GM13976 (cell line): Measurements from ENCODE around the gene HDAC7.
A peak's percentile ranks its signal among the peaks of the same experiment; 100 is the strongest.

Experiments used
- DNase-seq: peaks from one replicate; pipeline ENCODE4 v3.0.0; 2012; ENCODE audit warnings: low spot score
- in situ Hi-C: fragments of 300-500 bp; cut with MboI; formaldehyde crosslinking; loops from one replicate; pipeline ENCODE4 v1.12.0; 2022; ENCODE audit warnings: low sequenced_read_pairs, mixed read lengths, inconsistent platforms; ENCODE audit not compliant: unreplicated experiment
- TF ChIP-seq, protein P1 (sequence below): IDR thresholded peaks from 2 replicates; pipeline ENCODE4 v1.5.1; 2012; ENCODE audit warnings: borderline replicate concordance, mild to moderate bottlenecking; ENCODE audit not compliant: insufficient read depth; ENCODE audit errors: extremely low read depth, missing control alignments, control extremely low read depth

Gene HDAC7

DNA sequence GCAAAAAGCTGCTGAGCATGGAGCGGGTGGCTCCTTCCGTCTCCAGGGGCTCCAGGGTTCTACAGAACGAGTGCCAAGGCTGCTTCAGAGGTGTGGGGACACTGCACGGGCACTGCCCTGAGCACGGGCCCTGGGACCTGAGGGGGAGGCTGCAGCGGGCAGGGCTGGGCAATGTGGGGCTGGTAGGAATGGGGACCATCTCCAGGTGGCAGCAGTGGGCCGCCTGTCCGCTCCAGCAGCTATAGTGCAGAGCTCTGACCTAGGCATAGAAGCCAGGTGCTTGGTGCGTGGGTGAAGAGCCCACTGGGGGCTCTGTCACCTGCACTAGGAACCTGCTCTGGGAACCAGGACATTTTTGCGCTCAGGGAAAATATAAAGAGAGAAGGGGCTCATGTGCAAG, 22.3 kb downstream of the HDAC7 start:
- in situ Hi-C loops = no loop called here

DNA sequence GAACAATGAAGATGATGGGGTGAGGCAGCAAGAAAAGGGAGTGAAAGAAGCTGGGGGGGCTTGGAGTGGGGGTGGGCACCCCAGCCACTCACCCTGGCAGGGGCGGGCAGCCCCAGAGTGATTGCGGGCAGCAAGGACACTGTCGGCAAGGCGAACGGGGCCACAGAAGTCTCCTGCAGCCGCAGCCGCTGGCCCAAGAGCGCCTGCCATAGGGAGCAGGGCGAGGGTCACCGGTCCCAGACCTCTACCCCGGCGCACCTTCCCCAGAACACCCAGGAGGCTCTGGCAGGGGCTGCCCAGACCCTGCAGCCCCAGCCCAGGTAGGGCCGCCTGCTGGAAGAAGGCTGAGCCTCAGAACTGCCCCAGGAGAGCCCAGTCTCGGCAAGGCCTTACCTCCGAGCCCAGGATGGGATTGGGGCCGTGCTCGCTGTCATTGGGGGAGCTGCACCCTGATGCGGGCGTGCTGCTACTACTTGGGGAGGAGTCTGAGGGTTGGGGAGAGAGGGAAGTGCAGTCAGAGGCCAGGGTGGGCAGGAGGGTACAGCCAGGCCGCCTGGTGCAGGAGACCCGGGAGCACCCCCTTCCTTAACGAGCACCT, 23.8 kb downstream of the HDAC7 start:
- in situ Hi-C loops = no loop called here
- DNase-seq = no peak
- TF ChIP-seq, protein P1, sequence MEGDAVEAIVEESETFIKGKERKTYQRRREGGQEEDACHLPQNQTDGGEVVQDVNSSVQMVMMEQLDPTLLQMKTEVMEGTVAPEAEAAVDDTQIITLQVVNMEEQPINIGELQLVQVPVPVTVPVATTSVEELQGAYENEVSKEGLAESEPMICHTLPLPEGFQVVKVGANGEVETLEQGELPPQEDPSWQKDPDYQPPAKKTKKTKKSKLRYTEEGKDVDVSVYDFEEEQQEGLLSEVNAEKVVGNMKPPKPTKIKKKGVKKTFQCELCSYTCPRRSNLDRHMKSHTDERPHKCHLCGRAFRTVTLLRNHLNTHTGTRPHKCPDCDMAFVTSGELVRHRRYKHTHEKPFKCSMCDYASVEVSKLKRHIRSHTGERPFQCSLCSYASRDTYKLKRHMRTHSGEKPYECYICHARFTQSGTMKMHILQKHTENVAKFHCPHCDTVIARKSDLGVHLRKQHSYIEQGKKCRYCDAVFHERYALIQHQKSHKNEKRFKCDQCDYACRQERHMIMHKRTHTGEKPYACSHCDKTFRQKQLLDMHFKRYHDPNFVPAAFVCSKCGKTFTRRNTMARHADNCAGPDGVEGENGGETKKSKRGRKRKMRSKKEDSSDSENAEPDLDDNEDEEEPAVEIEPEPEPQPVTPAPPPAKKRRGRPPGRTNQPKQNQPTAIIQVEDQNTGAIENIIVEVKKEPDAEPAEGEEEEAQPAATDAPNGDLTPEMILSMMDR = no peak

More for the DNA sequence above, 22.3 kb downstream of the HDAC7 start:
- DNase-seq = peak; percentile 83
- TF ChIP-seq, protein P1 = peak; percentile 52

DNA sequence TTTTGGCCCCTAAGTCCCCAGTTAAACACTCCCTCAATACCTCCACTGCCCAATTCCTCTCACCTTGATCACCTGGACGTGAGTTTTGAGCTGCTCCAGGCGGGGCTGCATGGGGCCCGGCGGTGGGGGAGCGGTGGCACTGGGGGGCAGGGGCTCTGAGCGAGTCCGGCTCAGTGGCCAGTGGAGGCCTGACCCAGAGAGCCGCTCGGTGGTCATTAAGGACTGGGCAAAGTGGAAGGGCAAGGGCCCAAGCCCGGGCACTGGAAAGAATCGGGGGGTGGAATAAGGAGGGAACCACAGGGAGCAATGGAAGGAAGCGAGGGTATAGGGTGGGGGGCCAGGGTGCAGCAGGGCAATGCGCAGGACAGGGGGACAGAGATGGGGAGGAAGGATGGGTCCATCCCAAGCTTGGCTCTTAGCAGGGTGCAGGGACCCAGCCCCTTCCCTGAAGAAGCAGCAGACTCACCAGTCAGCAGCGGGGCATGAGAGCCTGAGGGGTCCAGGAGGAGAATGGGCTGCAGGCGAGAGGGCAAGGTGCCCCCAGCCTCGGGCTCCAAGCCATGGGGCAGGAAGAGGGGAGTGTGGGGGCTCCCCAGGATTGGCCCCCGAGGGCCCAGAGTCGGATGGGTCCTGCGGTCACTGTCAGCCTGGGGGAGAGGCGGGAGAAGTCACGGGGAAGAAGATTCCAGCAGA, 24.4 kb downstream of the HDAC7 start:
- in situ Hi-C loops = no loop called here
- DNase-seq = no peak
- TF ChIP-seq, protein P1 = no peak

DNA sequence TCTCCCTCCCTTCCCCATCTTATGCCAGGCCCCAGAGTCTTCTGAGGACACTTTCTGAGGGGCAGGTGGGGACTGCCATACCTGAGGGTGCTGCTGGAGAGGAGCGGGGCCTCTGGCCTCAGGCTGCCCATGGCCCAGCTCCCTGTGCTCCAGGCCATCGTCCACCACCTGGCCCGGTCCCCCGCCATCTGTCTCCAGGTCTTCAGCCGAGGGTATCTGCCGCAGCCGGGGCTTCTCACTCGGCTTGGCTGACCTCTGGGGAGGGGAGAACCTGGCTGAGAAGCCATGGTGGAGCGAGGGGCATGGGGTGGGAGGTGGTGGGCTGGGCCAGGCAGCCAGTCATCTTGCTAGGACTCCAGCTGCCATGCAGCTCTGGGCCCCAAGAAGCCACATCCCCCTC, 25.0 kb downstream of the HDAC7 start:
- no peak for DNase-seq
- TF ChIP-seq, protein P1 = no peak
- in situ Hi-C loops = no loop called here

DNA sequence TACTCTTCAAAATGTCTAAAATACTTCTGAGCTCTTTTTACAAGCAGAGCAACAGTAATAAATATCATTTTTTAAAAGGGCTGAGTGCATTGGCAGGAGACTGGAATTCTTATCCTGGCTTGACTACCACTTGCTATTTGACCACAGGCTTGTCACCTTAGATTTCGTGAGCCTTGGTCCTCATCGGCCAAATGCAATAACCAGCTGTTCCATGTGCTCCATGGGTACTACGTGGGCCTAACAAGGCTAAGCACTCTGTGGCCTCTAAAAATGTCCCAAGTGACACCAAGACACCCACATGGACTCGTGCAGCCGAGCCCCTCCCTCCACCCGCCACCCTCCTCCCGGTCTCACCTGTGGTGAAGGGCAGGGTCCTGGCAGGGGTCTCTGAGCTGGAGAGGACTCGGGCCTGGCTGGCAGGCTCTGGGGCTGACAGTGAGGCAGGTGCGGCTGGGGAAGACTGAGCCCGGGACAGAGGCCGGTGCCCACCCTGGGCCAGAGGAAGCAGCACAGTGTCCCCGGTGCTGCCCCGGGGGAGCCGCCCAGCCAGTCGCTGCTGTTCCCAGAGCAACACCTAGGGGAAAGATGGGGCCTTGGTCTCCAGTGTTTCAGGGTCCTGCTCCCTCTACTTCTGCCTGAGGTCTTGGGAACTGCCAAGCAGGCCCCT, 26.6 kb downstream of the HDAC7 start:
- in situ Hi-C loops = no loop called here
- TF ChIP-seq, protein P1 = no peak
- DNase-seq = no peak

DNA sequence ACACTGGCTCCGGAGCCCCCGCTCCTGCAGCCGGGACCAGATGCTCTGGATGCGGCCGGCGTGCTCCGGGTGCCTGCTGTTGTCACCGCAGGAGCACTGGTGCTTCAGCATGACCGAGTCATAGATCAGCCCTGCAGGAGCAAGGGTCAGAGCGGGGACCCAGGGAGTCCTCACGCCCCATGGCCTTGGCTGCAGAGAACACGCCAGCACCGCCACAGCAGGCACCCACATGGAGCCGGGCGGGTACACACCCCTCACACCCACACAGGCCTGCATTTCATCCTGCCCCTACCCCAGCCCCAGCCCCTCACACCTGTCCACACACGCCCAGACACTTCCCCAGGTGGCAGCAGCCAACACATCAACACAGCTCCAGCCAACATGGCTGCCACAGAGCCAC, 27.8 kb downstream of the HDAC7 start:
- DNase-seq = no peak
- in situ Hi-C loops = no loop called here
- TF ChIP-seq, protein P1 = no peak
